ENCODE measurements around the gene LRRC10.

LRRC10 gene

GRCh38 chr12:69569236-69569635, 41.5 kb downstream of the LRRC10 start:
- DNase-seq (ENCODE audit: low read depth in 3 of 3): no peak

DNA sequence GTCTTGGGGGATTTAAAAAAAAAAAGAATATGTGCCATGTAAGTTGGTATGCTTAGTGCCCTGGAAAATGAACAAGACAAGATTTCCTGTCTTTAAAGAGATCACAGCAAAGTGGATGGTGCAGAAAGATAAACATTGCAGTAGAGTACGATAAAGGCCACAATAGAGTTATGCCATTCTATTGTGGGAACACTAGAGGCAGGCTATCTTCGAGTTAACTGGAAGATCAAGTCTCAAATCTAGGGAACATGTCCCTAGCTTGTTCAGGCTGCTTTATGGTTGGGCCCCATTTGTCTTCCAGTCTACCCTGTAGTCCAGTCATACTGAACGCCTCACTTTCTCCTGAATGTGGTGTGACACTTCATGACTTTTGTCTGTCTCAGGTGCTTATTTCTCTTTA, 44.1 kb downstream of the LRRC10 start:
- DNase-seq (ENCODE audit: low read depth in 3 of 3): no peak

DNA sequence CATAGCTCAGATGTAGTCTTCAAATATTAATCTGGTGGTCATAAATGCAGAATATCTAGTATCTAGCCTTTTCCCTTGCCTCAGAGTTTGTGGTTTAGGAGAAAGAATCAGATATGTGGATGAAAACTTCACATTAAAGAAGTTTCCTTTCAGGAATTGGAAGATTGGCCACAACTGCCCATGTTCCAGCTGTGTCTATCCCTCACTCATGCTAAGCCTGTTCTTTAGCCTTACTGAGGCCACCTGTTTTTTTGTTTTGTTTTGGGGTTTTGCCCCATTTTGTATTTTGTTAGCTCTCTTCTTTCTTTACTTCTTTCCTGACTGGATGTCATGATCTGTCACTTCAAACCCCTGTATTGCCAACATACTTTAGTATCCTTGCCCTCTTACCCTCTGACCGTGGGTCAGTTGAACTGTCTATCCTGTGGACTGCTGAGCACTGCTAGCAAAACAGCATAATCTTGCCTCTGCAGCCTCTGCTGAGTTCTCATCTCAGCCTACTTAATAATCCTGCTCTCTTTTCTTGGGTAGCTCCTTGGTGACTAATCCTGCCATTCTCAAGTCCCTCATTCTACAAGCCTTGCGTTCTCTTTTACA, 47.4 kb downstream of the LRRC10 start:
- DNase-seq (ENCODE audit: low read depth in 3 of 3): no peak

All from stimulated activated CD4-positive, alpha-beta T cell treated with anti-CD3 and anti-CD28 coated beads, TNF-alpha, amount 100 ng/mL, for 4 hours (primary cell).